Measurements from ENCODE around the gene RNF182.

GRCh38 chr6:14015964-14016363 lies 91.2 kb downstream of the RNF182 start:
- TF ChIP-seq CTCF (IDR thresholded peaks at IDR 0.05), result no peak
- no peak for TF ChIP-seq POLR2A (IDR thresholded peaks at IDR 0.05)

Measured in lower leg skin (tissue), 3 donors.